ENCODE results near the gene SLC6A12. TPM values are rescaled to one million over a fixed set of nuclear protein-coding genes. Genes with fewer than 3 reads are reported as not detected.

SLC6A12 gene
- polyA plus RNA-seq, 1 of the 3 experiments (the other 2 are of a cell fraction): 0.02 TPM

DNA sequence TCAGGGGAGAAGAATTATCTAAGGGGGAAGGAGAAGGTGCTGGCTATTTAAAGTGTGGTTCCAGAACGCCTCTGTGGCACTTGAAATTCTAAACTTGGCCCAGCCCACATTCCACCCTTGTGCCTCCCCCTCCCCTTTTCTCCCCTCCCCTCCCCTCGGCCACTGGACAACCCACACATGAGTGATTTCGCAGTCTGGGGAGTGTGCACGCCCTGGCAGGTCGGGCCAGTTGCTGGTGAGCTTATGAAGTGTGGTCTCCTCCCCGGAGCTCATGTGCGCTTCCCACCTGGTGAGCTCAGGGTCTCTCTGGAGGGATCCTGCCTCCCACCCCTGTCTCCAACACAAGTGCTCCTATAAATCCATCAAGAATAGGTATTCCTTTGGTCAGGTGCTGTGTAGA, 48.9 kb upstream of the SLC6A12 start, which contains the start of gene SLC6A13:
TSS of gene SLC6A13 (minus strand) at position 20 of the 400 bp plus-strand sequence. CDS start 2,784 bp downstream, outside the sequence.
- Histone ChIP-seq H3K4me2 (no peak within 1 kb of the TSS), H3K9ac (no peak within 1 kb of the TSS), H3K79me2 (ENCODE audit: insufficient read depth) (no peaks in the 10 kb centered on the region), H3K27me3 (ENCODE audit: insufficient read depth) (no peaks in the 10 kb centered on the region), H3K4me1 (ENCODE audit: control insufficient read depth in 1 of 2, insufficient read depth in 2 of 2, low read depth in 1 of 2, low read length in 1 of 2) (peaks cover 0 to 3% of the 10 kb centered on the region in 2 experiments; a peak in 1 of 4 replicates), H3K27ac (ENCODE audit: low read depth in 2 of 2, low read length in 1 of 2) (no peak within 1 kb of the TSS), H3K9me3 (no peaks in the 10 kb centered on the region), H3K4me3 (ENCODE audit: low read depth in 2 of 2, low read length in 1 of 2) (no peak within 1 kb of the TSS), H4K20me1 (ENCODE audit: insufficient read depth) (no peaks in the 10 kb centered on the region), H3F3A (replicated peaks; ENCODE audit: insufficient read depth) (no peaks in the 10 kb centered on the region), H3K36me3 (replicated peaks in 1 of 2; ENCODE audit: control insufficient read depth in 1 of 2, insufficient read depth in 2 of 2, low read length in 1 of 2) (no peaks in the 10 kb centered on the region), H3K9me2 (no peaks in the 10 kb centered on the region), H2AFZ (ENCODE audit: low read depth) (no peak within 1 kb of the TSS)
- DNase-seq: no peak
- CTCF ChIA-PET: interaction anchor here (1.1 to 1.6 kb wide), 2 partner anchors 12 to 24 kb away, joined by 3 read pairs; no protein-coding TSS in a partner anchor
- no peak for TF ChIP-seq IRF3 (IDR thresholded peaks at IDR 0.05; ENCODE audit: low read depth, low read length)
- no peak for TF ChIP-seq NRF1 (IDR thresholded peaks at IDR 0.05; ENCODE audit: low read depth, low read length)
- TF ChIP-seq CHD2 (IDR thresholded peaks at IDR 0.05; ENCODE audit: low read length, partially characterized antibody): no peak
- 71% methylated on average over 7 of the region's 7 CpGs for WGBS (ENCODE audit: low lambda C conversion rate)
- POLR2A ChIA-PET: no interaction called here

- H3K9me3 ChIP-seq: no peaks in the 10 kb centered on the region
- no peak overlapping the region for H3K27ac ChIP-seq (ENCODE audit: low read depth in 2 of 2, low read length in 1 of 2)
- no peak for DNase-seq
- H2AFZ ChIP-seq (ENCODE audit: low read depth): no peak overlapping the region
- no peaks in the 10 kb centered on the region for H3K27me3 ChIP-seq (ENCODE audit: insufficient read depth)
- no peaks in the 10 kb centered on the region for H3F3A ChIP-seq (replicated peaks; ENCODE audit: insufficient read depth)
- no peak overlapping the region for H3K9ac ChIP-seq
- no peaks in the 10 kb centered on the region for H4K20me1 ChIP-seq (ENCODE audit: insufficient read depth)
- H3K4me3 ChIP-seq (ENCODE audit: low read depth in 2 of 2, low read length in 1 of 2): no peak overlapping the region
- no peaks in the 10 kb centered on the region for H3K9me2 ChIP-seq
- H3K4me2 ChIP-seq: no peak overlapping the region
- TF ChIP-seq, protein P1, sequence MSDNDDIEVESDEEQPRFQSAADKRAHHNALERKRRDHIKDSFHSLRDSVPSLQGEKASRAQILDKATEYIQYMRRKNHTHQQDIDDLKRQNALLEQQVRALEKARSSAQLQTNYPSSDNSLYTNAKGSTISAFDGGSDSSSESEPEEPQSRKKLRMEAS (IDR thresholded peaks at IDR 0.05; ENCODE audit: low read depth): no peak
- TF ChIP-seq, protein P2, sequence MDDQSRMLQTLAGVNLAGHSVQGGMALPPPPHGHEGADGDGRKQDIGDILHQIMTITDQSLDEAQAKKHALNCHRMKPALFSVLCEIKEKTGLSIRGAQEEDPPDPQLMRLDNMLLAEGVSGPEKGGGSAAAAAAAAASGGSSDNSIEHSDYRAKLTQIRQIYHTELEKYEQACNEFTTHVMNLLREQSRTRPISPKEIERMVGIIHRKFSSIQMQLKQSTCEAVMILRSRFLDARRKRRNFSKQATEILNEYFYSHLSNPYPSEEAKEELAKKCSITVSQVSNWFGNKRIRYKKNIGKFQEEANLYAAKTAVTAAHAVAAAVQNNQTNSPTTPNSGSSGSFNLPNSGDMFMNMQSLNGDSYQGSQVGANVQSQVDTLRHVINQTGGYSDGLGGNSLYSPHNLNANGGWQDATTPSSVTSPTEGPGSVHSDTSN (IDR thresholded peaks at IDR 0.05): no peak
- no peak for TF ChIP-seq USF2 (IDR thresholded peaks at IDR 0.05; ENCODE audit: borderline replicate concordance, low read depth, low read length)
- no peak for TF ChIP-seq JUND (IDR thresholded peaks at IDR 0.05)
- no peaks in the 10 kb centered on the region for H3K79me2 ChIP-seq (ENCODE audit: insufficient read depth)
- ChIA-PET POLR2A (no interaction called here), CTCF (interaction anchor here (1.1 to 1.6 kb wide), 2 partner anchors 13 to 24 kb away, joined by 3 read pairs; no protein-coding TSS in a partner anchor)
- no peaks in the 10 kb centered on the region for H3K36me3 ChIP-seq (replicated peaks in 1 of 2; ENCODE audit: control insufficient read depth in 1 of 2, insufficient read depth in 2 of 2, low read length in 1 of 2)
- H3K4me1 ChIP-seq (ENCODE audit: control insufficient read depth in 1 of 2, insufficient read depth in 2 of 2, low read depth in 1 of 2, low read length in 1 of 2): no peaks in the 10 kb centered on the region; a peak in 1 of 4 replicates
These were observed 48.2 kb upstream of the SLC6A12 start for GRCh38 chr12:262113-262512.
